Tibial artery (tissue), 4 donors: ENCODE data around the gene SLC24A3.

Source experiments
- DNase-seq, 2 donors: peaks; one replicate each; pipeline ENCODE4 v3.0.0-alpha.2; 2019
- H3K27ac ChIP-seq, 2 donors: fragments of 200-600 bp; sonication (generic) in 1 of 2; 1 replicate in 1 of 2; 2 replicates in 1 of 2; pipeline ENCODE4 v1.5.1; 2018 to 2019; ENCODE audit warnings: mild to moderate bottlenecking in 1 of 2
- H3K27me3 ChIP-seq, 2 donors: fragments of 200-600 bp; sonication (generic) in 1 of 2; one replicate each; pipeline versions ENCODE4 v1.5.1 to v1.6.0; 2016 to 2019
- H3K36me3 ChIP-seq, 3 donors: fragments of 200-600 bp; sonication (generic) in 2 of 3; one replicate each; pipeline ENCODE4 v1.5.1; 2016 to 2019; ENCODE audit warnings: mild to moderate bottlenecking in 2 of 3
- H3K4me1 ChIP-seq, 4 donors: fragments of 200-600 bp; sonication (generic) in 2 of 4; 1 replicate in 3 of 4; 2 replicates in 1 of 4; pipeline ENCODE4 v1.5.1; 2016 to 2019
- H3K4me3 ChIP-seq, 2 donors: fragments of 200-600 bp; sonication (generic) in 1 of 2; 1 replicate in 1 of 2; 2 replicates in 1 of 2; pipeline ENCODE4 v1.5.1; 2018 to 2019; ENCODE audit warnings: mild to moderate bottlenecking in 2 of 2
- H3K9me3 ChIP-seq, 3 donors: fragments of 200-600 bp; sonication (generic) in 1 of 3; one replicate each; pipeline ENCODE4 v1.5.1; 2016 to 2019
- CTCF ChIP-seq, 2 experiments: fragments of 200-600 bp in 1 of 2; fragments of 450-650 bp in 1 of 2; IDR thresholded peaks; one replicate each; pipeline ENCODE4 v1.5.1; 2017 to 2019; ENCODE audit warnings: antibody characterized with exemption in 2 of 2, mild to moderate bottlenecking in 1 of 2, moderate library complexity in 1 of 2
- intact Hi-C: fragments of 100-400 bp; cut with DNase I; formaldehyde crosslinking; loops from one replicate; pipeline ENCODE4 v1.15.0; 2023; ENCODE audit warnings: low total_unique reads

SLC24A3 gene

GRCh38 chr20:19448632-19449031 is 236.2 kb downstream of the SLC24A3 start:
- no peak for DNase-seq
- intact Hi-C loops, result no loop called here
- no peaks in the 10 kb centered on the region for H3K36me3 ChIP-seq
- no peaks in the 10 kb centered on the region for H3K27me3 ChIP-seq
- H3K4me1 ChIP-seq, result peaks cover 0 to 55% (median 25%) of the 10 kb centered on the region in 4 donors
- no peak overlapping the region for H3K27ac ChIP-seq
- peaks cover 0 to 3% (median 0%) of the 10 kb centered on the region in 3 donors for H3K9me3 ChIP-seq
- H3K4me3 ChIP-seq, result no peak overlapping the region
- TF ChIP-seq CTCF (IDR thresholded peaks at IDR 0.05), result no peak

- TF ChIP-seq CTCF (IDR thresholded peaks at IDR 0.05), result no peak
- no peaks in the 10 kb centered on the region for H3K36me3 ChIP-seq
- no peaks in the 10 kb centered on the region for H3K9me3 ChIP-seq
- peak in 1 of 2 donors; percentile 73 for DNase-seq
- H3K4me1 ChIP-seq, result peaks cover 0 to 59% (median 29%) of the 10 kb centered on the region in 4 donors
- peak overlapping the region in 1 of 2 donors; percentile 41 for H3K27ac ChIP-seq
- intact Hi-C loops, result no loop called here
- H3K4me3 ChIP-seq, result no peak overlapping the region
- no peaks in the 10 kb centered on the region for H3K27me3 ChIP-seq
These were observed 236.6 kb downstream of the SLC24A3 start for GRCh38 chr20:19449051-19449450.

- Histone ChIP-seq H3K27me3 (no peaks in the 10 kb centered on the region), H3K4me3 (no peak overlapping the region), H3K36me3 (no peaks in the 10 kb centered on the region), H3K27ac (no peak overlapping the region), H3K9me3 (no peaks in the 10 kb centered on the region), H3K4me1 (peaks cover 0 to 59% (median 29%) of the 10 kb centered on the region in 4 donors)
- intact Hi-C loops, result no loop called here
- no peak for TF ChIP-seq CTCF (IDR thresholded peaks at IDR 0.05)
- DNase-seq, result no peak
These were observed 238.9 kb downstream of the SLC24A3 start for GRCh38 chr20:19451231-19451922.

- no peak for TF ChIP-seq CTCF (IDR thresholded peaks at IDR 0.05)
- Histone ChIP-seq H3K4me1 (peaks cover 0 to 65% (median 32%) of the 10 kb centered on the region in 4 donors), H3K4me3 (no peak overlapping the region), H3K27me3 (no peaks in the 10 kb centered on the region), H3K27ac (peak overlapping the region in 1 of 2 donors; percentile 10), H3K9me3 (no peaks in the 10 kb centered on the region), H3K36me3 (no peaks in the 10 kb centered on the region)
- intact Hi-C loops, result no loop called here
- no peak for DNase-seq
These were observed 239.5 kb downstream of the SLC24A3 start for GRCh38 chr20:19451923-19452295.

DNA sequence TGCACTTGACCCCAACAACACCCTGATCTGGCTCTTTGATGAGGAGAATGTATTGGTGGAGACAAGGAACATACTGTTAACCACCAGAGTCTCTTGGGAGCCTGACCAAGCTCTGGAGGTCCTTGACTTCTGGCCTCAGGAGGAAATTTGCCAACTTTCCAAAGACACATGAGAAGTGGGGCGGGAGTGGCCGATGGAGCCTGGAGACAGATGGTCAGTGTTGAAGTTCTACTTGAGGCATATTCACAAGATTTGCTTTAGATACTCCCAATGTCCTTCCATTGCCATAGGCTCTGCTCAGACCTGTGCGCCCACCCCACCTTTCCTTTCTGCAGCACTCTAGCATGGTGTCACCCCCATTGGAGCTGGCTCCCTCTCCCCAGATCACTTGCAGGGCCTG is 241.0 kb downstream of the SLC24A3 start:
- Histone ChIP-seq H3K27ac (no peak overlapping the region), H3K36me3 (no peaks in the 10 kb centered on the region), H3K9me3 (no peaks in the 10 kb centered on the region), H3K4me1 (peaks cover 0 to 80% (median 41%) of the 10 kb centered on the region in 4 donors), H3K4me3 (no peak overlapping the region), H3K27me3 (no peaks in the 10 kb centered on the region)
- DNase-seq, result no peak
- intact Hi-C loops, result no loop called here
- TF ChIP-seq CTCF (IDR thresholded peaks at IDR 0.05), result no peak
